H9 (cell line): Measurements from ENCODE around the gene DSE. TPM values are rescaled to one million over a fixed set of nuclear protein-coding genes. Genes with fewer than 3 reads are reported as not detected.

Experiments used
- DNase-seq: peaks from one replicate; pipeline ENCODE4 v3.0.0-alpha.2; 2017
- H2AFZ ChIP-seq: one replicate; pipeline ENCODE4 v1.6.1; 2013; ENCODE audit warnings: mild to moderate bottlenecking, low read length, control low read depth, moderate library complexity
- H2AK5ac ChIP-seq: 2 replicates; pipeline ENCODE4 v1.6.1; 2013; ENCODE audit warnings: low read length, control low read depth, mixed read lengths; ENCODE audit not compliant: insufficient read length
- H2BK120ac ChIP-seq: one replicate; pipeline ENCODE4 v1.6.1; 2013; ENCODE audit warnings: low read depth, mild to moderate bottlenecking, low read length, control low read depth, inconsistent platforms; ENCODE audit not compliant: poor library complexity, severe bottlenecking
- H2BK12ac ChIP-seq: 2 replicates; pipeline ENCODE4 v1.6.1; 2013; ENCODE audit warnings: low read length, control low read depth, mixed read lengths, low read depth; ENCODE audit not compliant: insufficient read length
- H2BK15ac ChIP-seq: 2 replicates; pipeline ENCODE4 v1.6.1; 2013; ENCODE audit warnings: low read depth, low read length, control low read depth
- H2BK20ac ChIP-seq: one replicate; pipeline ENCODE4 v1.6.1; 2013; ENCODE audit warnings: low read depth, mild to moderate bottlenecking, low read length, control low read depth, inconsistent platforms; ENCODE audit not compliant: poor library complexity, severe bottlenecking
- H2BK5ac ChIP-seq: 2 replicates; pipeline ENCODE4 v1.6.1; 2013; ENCODE audit warnings: low read length, control low read depth, mixed read lengths; ENCODE audit not compliant: insufficient read length
- H3K14ac ChIP-seq: 2 replicates; pipeline ENCODE4 v1.6.1; 2013; ENCODE audit warnings: low read length, control low read depth; ENCODE audit not compliant: insufficient read depth
- H3K18ac ChIP-seq: 2 replicates; pipeline ENCODE4 v1.6.1; 2013; ENCODE audit warnings: low read depth, mild to moderate bottlenecking, mixed read lengths, low read length, control low read depth; ENCODE audit not compliant: insufficient read length
- H3K23ac ChIP-seq: 2 replicates; pipeline ENCODE4 v1.6.1; 2013; ENCODE audit warnings: low read length, control low read depth, mixed read lengths, low read depth; ENCODE audit not compliant: insufficient read length
- H3K23me2 ChIP-seq: 2 replicates; pipeline ENCODE4 v1.6.1; 2013; ENCODE audit warnings: low read depth, mild to moderate bottlenecking, mixed read lengths, low read length, control low read depth; ENCODE audit not compliant: insufficient read length, poor library complexity, severe bottlenecking
- H3K27ac ChIP-seq: 2 replicates; pipeline ENCODE4 v1.5.1; 2013; ENCODE audit warnings: low read length, control low read depth, mixed read lengths, low read depth; ENCODE audit not compliant: insufficient read length
- H3K27me3 ChIP-seq: 2 replicates; pipeline ENCODE4 v1.6.1; 2013; ENCODE audit warnings: low read length, control low read depth, inconsistent platforms; ENCODE audit not compliant: insufficient read depth
- H3K4ac ChIP-seq: 2 replicates; pipeline ENCODE4 v1.6.1; 2013; ENCODE audit warnings: low read depth, mild to moderate bottlenecking, control low read depth, inconsistent platforms, low read length, moderate library complexity
- H3K4me1 ChIP-seq: 2 replicates; pipeline ENCODE4 v1.6.1; 2013; ENCODE audit warnings: low read length, control low read depth, inconsistent platforms; ENCODE audit not compliant: insufficient read depth
- H3K4me2 ChIP-seq: 2 replicates; pipeline ENCODE4 v1.6.1; 2013; ENCODE audit warnings: low read length, control low read depth, mixed read lengths; ENCODE audit not compliant: insufficient read length, insufficient read depth
- H3K56ac ChIP-seq: 2 replicates; pipeline ENCODE4 v1.6.1; 2013; ENCODE audit warnings: low read depth, mild to moderate bottlenecking, mixed read lengths, low read length, control low read depth; ENCODE audit not compliant: insufficient read length
- H3K79me1 ChIP-seq: 2 replicates; pipeline ENCODE4 v1.6.1; 2013; ENCODE audit warnings: low read depth, mild to moderate bottlenecking, moderate library complexity, low read length, control low read depth, inconsistent platforms; ENCODE audit not compliant: insufficient read depth, poor library complexity, severe bottlenecking
- H3K79me2 ChIP-seq: 2 replicates; pipeline ENCODE4 v1.6.1; 2013; ENCODE audit warnings: low read length, control low read depth, inconsistent platforms; ENCODE audit not compliant: insufficient read depth
- H3K9ac ChIP-seq: 2 replicates; pipeline ENCODE4 v1.6.1; 2013; ENCODE audit warnings: low read length, control low read depth, mixed read lengths; ENCODE audit not compliant: insufficient read length; ENCODE audit errors: extremely low read depth
- H3K9me3 ChIP-seq: one replicate; pipeline ENCODE4 v1.6.1; 2013; ENCODE audit warnings: low read depth, low read length, inconsistent platforms; ENCODE audit not compliant: control insufficient read depth
- H3T11ph ChIP-seq: one replicate; pipeline ENCODE4 v1.6.1; 2013; ENCODE audit warnings: mild to moderate bottlenecking, low read length, control low read depth, inconsistent platforms
- H4K20me1 ChIP-seq: one replicate; pipeline ENCODE4 v1.6.1; 2013; ENCODE audit not compliant: control insufficient read depth, insufficient read length, insufficient read depth
- H4K5ac ChIP-seq: 2 replicates; pipeline ENCODE4 v1.6.1; 2013; ENCODE audit warnings: low read depth, mild to moderate bottlenecking, mixed read lengths, low read length, control low read depth; ENCODE audit not compliant: insufficient read length
- H4K8ac ChIP-seq: replicated peaks from 2 replicates; pipeline ENCODE4 v1.6.1; 2013; ENCODE audit warnings: low read length, control low read depth, mixed read lengths, low read depth; ENCODE audit not compliant: insufficient read length
- H4K91ac ChIP-seq: 2 replicates; pipeline ENCODE4 v1.6.1; 2013; ENCODE audit warnings: low read depth, mild to moderate bottlenecking, moderate library complexity, mixed read lengths, low read length, control low read depth; ENCODE audit not compliant: insufficient read length
- H3K27ac Mint-ChIP-seq, 3 experiments: 2 replicates in 2 of 3; 3 replicates in 1 of 3; pipeline ENCODE4 v1.8.0; 2020 to 2021; ENCODE audit warnings: mixed read lengths in 3 of 3, mild to moderate bottlenecking in 1 of 3, moderate library complexity in 1 of 3
- H3K27me3 Mint-ChIP-seq: 2 replicates; pipeline ENCODE4 v1.8.0; 2021; ENCODE audit warnings: low read depth, mild to moderate bottlenecking, moderate library complexity, mixed read lengths
- H3K36me3 Mint-ChIP-seq, 3 experiments: 2 replicates in 2 of 3; 3 replicates in 1 of 3; pipeline ENCODE4 v1.8.0; 2020 to 2021; ENCODE audit warnings: low read depth in 3 of 3, mixed read lengths in 3 of 3; ENCODE audit not compliant: insufficient read depth in 1 of 3
- H3K4me1 Mint-ChIP-seq, 2 experiments: 2 replicates each; pipeline ENCODE4 v1.8.0; 2020; ENCODE audit warnings: mixed read lengths in 2 of 2
- H3K4me3 Mint-ChIP-seq, 2 experiments: 2 replicates in 1 of 2; 3 replicates in 1 of 2; pipeline ENCODE4 v1.8.0; 2020 to 2021; ENCODE audit warnings: mild to moderate bottlenecking in 2 of 2, mixed read lengths in 2 of 2, moderate library complexity in 1 of 2
- H3K9me3 Mint-ChIP-seq, 2 experiments: 2 replicates in 1 of 2; 3 replicates in 1 of 2; pipeline ENCODE4 v1.8.0; 2020; ENCODE audit warnings: mild to moderate bottlenecking in 2 of 2, mixed read lengths in 2 of 2, moderate library complexity in 1 of 2
- CTCF ChIP-seq: fragments of 200-600 bp; sonication (generic); conservative IDR thresholded peaks from 3 replicates; pipeline ENCODE4 v1.8.0; 2021; ENCODE audit warnings: antibody characterized with exemption, mild to moderate bottlenecking
- total RNA-seq: library from RNA; stranded (reverse); gene quantifications from 2 replicates; pipeline ENCODE4 v1.2.1, GENCODE V29; 2021

DSE gene
- total RNA-seq, 1 experiment from 2014 or later, result 45.6 TPM

GRCh38 chr6:116385921-116386320 lies 15.2 kb downstream of the DSE start:
- Histone ChIP-seq H2AK5ac (no peak overlapping the region), H3K79me1 (no peaks in the 10 kb centered on the region), H3K14ac (no peak overlapping the region), H3T11ph (no peak overlapping the region), H3K27ac (no peak overlapping the region), H3K9me3 (no peaks in the 10 kb centered on the region), H3K23me2 (no peaks in the 10 kb centered on the region), H3K27me3 (no peaks in the 10 kb centered on the region), H4K8ac (no peak overlapping the region), H2AFZ (no peak overlapping the region), H3K23ac (no peak overlapping the region), H4K5ac (no peak overlapping the region), H3K4me2 (no peak overlapping the region), H4K91ac (no peak overlapping the region), H2BK15ac (no peak overlapping the region), H3K9ac (no peak overlapping the region), H3K4me1 (peaks cover 8% of the 10 kb centered on the region), H2BK120ac (no peak overlapping the region), H2BK5ac (no peak overlapping the region), H3K18ac (no peak overlapping the region), H3K79me2 (peaks cover 11% of the 10 kb centered on the region; the same call in 1 of the 2 replicates), H3K56ac (no peak overlapping the region), H4K20me1 (no peaks in the 10 kb centered on the region), H2BK12ac (no peak overlapping the region), H2BK20ac (no peak overlapping the region), H3K4ac (no peak overlapping the region)
- Mint-ChIP-seq H3K27ac (no peak overlapping the region; a peak in 1 of 7 replicates), H3K4me1 (peaks cover 18 to 24% of the 10 kb centered on the region in 2 experiments), H3K27me3 (no peaks in the 10 kb centered on the region), H3K36me3 (peaks cover 0 to 2% (median 0%) of the 10 kb centered on the region in 3 experiments; a peak in 1 of 7 replicates), H3K9me3 (no peaks in the 10 kb centered on the region), H3K4me3 (no peak overlapping the region)
- no peak for DNase-seq
- TF ChIP-seq CTCF, result no peak
